G401 (cell line): Measurements from ENCODE around the gene ARHGEF3. TPM values are rescaled to one million over a fixed set of nuclear protein-coding genes. Genes with fewer than 3 reads are reported as not detected.

ENCODE experiments used
- DNase-seq: peaks from one replicate; pipeline ENCODE4 v3.0.0-alpha.2; 2015; ENCODE audit warnings: low spot score
- in situ Hi-C: cut with HindIII; loops from 2 replicates; pipeline ENCODE4 v1.10.0; 2016; ENCODE audit warnings: low sequenced_read_pairs, mixed read lengths
- total RNA-seq: library from RNA; depleted of rRNA; stranded (reverse); fragments of >200 nt; shearing (Covaris generic); gene quantifications from 2 replicates; pipeline ENCODE4 v1.2.3, GENCODE V29; 2014; rRNA removed

The ARHGEF3 gene
- 12.7 and 13.8 TPM in 2 replicates for total RNA-seq

GRCh38 chr3:56801662-56802377 is at the start of gene ARHGEF3:
ARHGEF3 (minus strand) TSS chr3:56801949; CDS start chr3:56801798, 151 bp downstream.
- in situ Hi-C loops, result no loop called here
- DNase-seq, result peak; percentile 91

GRCh38 chr3:56849698-56850097 is 47.9 kb upstream of the ARHGEF3 start:
- in situ Hi-C loops, result no loop called here
- no peak for DNase-seq

DNA sequence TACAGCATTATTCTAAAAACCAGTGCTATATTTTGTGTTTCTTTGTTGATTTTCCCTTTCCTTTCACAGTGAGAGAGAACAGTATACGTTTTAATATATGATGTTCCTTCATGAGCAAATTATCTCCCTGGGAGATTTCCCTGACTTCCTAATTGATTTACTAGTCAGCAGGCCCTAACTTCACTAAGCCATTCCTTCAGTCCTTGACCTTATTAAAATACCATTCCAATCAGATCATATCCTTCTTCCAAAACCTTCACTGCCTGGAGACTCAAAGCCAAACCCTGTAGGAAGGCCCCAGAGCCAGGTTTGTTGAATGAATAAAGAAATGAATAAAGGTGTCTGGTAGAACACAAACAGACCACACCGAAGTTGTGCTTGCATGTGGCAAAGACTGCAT is 43.8 kb upstream of the ARHGEF3 start:
- DNase-seq, result no peak
- in situ Hi-C loops, result no loop called here

DNA sequence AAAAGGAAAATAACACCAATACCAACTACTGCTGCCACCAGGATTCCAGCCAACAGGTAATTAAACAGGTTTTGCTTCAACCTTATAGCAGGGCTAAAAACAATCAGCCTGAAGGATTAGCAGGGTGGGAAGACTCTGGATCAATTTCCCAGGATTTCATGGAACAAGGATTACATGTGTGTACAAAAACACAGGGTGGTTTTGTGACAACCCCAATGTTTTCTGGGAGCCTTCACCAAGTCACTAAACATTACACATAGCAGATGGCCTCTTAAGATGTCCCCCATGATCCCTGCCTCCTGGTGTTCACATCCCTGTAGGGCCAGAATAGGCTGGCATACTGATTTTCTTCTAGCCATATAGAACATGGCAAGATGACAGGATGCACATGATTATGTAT is 42.8 kb upstream of the ARHGEF3 start:
- no peak for DNase-seq
- in situ Hi-C loops, result no loop called here

- DNase-seq, result no peak
- in situ Hi-C loops, result no loop called here
Observed at GRCh38 chr3:56839784-56840715, 38.3 kb upstream of the ARHGEF3 start.

GRCh38 chr3:56838448-56838847 is 36.7 kb upstream of the ARHGEF3 start:
- in situ Hi-C loops, result no loop called here
- no peak for DNase-seq

DNA sequence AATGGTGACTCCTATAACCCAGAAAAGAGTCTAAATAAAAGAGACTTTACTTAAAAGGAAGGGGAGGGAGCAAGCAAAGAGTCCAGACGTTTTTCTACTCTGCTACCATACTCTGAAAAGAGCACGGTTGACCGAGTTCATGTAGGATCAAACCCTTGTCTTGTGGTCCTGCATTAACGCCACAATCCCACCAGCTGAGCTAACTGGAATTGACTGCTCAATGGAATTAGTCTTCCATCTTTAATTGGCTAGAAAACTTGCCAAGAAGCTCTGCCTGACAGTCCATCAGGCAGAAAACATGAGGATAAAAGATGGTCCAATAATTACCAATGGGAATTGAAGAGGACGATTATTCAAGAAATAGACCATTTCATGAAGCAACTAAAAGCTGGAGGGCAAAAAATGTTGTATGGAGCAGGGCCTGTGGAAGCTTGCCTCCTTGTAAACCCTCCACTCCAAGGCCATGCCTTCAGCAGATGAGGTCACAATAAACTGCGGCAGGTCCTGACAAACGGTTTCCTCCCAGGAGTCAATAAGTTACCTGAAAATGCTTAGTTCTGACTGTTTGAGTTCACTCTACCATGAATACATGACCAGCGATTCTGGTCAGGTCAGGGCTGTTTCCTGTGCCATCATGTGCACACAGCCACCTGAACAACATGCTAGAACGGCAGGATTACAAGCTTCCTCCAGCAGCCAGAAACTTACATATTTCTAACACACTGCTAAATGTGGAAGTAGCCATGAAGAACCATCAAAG is 35.6 kb upstream of the ARHGEF3 start:
- in situ Hi-C loops, result no loop called here
- DNase-seq, result no peak

- in situ Hi-C loops, result no loop called here
- DNase-seq, result no peak
Observed at GRCh38 chr3:56836276-56837163, 34.8 kb upstream of the ARHGEF3 start.

DNA sequence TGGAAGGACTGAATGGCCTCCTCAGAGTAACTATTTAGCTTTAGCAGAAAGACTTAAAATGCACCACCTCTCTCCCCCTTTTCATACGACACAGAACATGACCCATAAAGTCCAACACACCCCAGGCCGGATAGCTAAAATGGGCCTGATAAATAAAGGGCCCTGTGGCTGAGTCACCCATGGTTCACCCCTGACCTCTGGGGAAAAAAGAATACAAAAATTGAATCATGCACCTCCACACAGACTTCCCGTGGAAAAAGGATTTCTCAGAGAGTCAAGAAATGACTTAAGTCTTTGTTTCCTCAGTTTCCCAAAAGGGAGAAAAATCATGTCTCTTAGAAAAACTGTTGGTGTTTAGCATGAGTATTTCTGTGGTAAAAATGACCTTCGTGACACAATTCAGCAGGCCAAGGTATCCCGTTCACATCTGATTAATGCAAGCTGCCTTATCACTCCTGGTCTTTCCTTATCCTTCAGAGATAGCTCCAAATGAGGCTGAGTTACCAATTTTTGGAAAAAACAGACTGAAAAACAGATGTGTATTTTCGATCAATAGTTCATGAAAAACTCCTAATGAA is 34.0 kb upstream of the ARHGEF3 start:
- no peak for DNase-seq
- in situ Hi-C loops, result no loop called here

DNA sequence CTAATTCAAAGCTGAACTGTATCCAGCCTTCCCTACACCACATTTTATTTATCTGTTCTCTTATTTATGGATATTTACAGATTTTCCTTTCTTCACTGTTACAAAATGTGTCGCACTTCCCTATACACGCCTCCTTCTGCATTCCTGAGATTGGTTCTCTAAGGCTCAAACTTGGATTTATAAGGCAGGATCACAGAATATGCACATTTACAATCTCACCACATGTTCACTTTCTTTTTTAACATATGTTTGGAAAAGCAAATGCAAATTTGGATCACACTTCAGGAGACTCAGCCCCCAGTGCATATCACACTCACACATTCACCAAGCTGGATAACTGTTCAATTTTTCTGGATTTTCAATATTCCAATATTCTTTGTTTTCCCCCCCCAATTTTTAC is 31.8 kb upstream of the ARHGEF3 start:
- in situ Hi-C loops, result no loop called here
- no peak for DNase-seq

DNA sequence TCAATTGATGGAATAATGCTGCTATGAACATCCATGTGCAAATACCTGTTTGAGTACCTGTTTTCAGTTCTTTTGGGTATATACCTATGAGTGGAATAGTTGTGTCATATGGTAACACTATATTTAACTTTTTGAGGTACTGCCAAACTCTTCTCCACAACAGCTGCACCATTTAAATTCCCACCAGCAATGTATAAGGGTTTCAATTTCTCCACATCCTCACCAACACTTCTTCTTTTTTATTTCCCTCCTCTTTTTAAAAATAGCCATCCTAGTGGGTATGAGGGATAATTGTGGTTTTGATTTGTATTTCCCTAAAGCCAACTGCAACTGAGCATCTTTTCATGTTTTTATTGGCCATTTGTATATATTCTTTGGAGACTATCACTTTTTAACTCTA is 31.3 kb upstream of the ARHGEF3 start:
- DNase-seq, result no peak
- in situ Hi-C loops, result no loop called here

GRCh38 chr3:56831572-56831971 is 29.8 kb upstream of the ARHGEF3 start:
- no peak for DNase-seq
- in situ Hi-C loops, result no loop called here

- no peak for DNase-seq
- in situ Hi-C loops, result no loop called here
Observed at GRCh38 chr3:56830884-56831283, 29.1 kb upstream of the ARHGEF3 start.

GRCh38 chr3:56829533-56829932 is 27.8 kb upstream of the ARHGEF3 start:
- in situ Hi-C loops, result no loop called here
- DNase-seq, result no peak

- in situ Hi-C loops, result no loop called here
- DNase-seq, result no peak
Observed at GRCh38 chr3:56826831-56827722, 25.3 kb upstream of the ARHGEF3 start.

DNA sequence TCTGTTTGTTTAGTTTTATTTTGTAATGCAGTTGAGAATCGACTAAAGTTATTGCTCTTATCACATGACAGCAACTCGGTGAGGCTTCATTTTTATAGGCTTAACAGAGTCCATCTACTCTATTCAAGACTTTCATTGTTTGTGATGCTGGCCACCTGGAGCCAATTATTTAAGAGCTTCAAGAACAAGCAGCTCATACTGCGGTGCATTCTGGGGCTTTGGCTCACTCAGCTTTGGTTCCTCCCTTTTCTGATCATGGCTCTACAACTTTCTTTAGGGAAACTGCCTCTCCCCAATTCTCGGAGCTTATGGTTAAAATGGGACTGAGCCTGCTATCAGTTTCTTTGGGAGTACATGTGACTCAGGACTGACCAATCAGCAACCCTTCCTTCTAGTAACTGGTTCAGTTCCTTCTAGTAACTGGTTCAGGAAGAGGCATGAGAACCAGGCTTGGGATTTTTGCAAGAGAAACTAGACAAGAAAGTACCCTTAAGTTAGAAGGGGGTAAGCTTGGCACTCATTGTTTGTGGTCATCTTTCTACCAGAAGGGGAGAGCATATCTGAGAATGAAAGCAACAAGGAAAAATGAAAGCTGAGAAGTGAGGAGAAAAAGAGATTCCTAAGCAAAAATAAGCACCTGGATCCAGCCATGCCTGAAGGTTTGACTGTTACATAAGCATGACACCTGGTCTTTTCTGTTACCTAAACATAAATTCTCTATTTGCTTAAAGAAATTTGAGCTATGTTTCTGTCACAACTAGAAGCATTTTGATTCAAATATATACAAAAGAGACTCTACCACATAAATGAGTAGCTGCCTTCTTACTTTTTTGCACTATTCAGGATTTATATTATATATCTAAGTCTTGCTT is 24.1 kb upstream of the ARHGEF3 start:
- no peak for DNase-seq
- in situ Hi-C loops, result no loop called here
